GM18511 (cell line): Measurements from ENCODE around the gene TLE5.

Experiments used
- ATAC-seq: cut with Tn5 transposase; IDR thresholded peaks from one replicate; pipeline ENCODE4 v1.9.1; 2021; ENCODE audit warnings: mild to moderate bottlenecking, moderate library complexity; ENCODE audit not compliant: unreplicated experiment

Gene TLE5, protein sequence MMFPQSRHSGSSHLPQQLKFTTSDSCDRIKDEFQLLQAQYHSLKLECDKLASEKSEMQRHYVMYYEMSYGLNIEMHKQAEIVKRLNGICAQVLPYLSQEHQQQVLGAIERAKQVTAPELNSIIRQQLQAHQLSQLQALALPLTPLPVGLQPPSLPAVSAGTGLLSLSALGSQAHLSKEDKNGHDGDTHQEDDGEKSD

DNA sequence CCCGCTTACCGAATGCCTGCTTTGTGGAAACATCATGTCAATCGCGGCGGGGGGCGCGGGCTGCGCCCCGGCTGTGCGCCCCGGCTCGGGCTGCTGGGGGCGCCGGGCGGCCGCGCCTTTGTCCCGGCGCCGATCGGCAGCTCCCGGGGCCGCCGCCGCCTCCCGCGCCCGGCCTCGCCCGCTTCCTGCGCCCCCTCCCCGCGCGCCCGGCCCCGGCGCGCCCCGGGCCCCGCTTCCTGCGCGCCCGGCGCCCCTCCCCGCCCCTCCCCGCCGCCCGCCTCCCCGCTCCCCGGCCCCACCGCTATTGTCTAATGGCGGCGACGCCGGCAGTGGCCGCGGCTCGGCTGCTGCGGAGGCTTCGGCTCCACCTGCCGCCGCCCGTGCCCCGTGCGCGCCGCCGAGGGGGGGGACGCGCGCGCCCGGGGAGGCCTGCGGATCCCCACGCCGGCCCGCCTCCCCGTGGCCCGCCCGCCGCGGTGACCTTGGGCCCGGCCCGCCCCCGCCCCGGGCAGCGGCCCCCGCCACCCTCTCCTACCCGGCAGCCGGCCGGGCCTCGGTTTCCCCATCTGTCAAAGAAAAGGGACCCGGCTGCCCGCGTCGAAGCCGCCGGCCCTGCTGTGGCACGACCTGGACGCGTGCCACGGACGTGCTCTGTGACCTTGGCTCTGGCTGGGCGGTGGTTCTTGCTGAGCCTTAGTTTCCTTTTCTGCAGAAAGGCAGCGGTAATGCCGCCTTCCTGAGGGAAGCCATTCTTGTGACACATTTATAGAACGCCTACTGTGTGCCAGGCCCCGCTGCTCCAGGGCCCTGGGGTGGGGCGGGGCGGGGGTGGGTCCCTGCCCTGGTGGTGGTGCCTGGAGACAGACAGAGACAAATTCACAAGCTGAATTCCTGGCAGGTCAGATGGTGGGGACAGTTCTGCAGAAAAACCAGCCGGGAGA, at the start of gene TLE5:
TLE5 (minus strand) TSS at position 331 of the 941 bp plus-strand sequence; CDS start at position 36, 295 bp downstream.
- no peak for ATAC-seq

DNA sequence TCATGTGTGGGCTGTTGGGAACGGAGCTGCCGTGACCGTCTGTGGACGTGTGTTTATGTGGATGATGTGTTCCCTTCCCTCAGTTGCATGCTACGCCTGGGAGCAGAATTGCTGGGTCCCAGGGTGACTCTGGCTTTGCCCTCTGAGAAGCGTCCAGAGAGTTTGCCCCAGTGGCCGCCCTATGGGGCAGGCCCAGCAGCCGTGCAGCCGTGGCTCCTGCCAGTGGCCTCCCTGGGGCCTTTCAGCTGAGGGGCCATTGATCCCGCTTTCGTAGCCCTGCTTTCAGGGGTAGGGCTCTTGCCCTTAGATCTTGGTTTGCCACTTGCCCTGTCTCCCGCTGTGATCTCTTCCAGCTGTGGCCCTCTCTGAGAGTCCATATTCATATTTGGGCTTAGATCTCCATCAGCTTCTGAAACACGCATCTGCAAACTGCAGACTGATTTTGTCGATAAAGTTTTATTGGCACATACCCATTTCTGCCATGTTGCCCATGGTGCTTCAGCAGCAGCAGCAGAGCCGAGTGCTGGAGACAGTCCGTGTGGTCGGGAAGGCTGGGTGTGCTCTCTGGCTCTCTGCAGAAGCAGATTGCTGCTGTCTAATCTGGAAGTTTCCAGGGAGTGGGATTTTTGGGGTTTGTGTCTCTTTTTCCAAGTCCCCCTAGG, 49.4 kb upstream of the TLE5 start:
- ATAC-seq = no peak

GRCh38 chr19:3110126-3110825, 48.0 kb upstream of the TLE5 start:
- ATAC-seq = no peak

- no peak for ATAC-seq
Observed at GRCh38 chr19:3109491-3109890, 47.2 kb upstream of the TLE5 start.

- no peak for ATAC-seq
Observed at GRCh38 chr19:3108775-3109174, 46.5 kb upstream of the TLE5 start.

- no peak for ATAC-seq
Observed at GRCh38 chr19:3107658-3108057, 45.4 kb upstream of the TLE5 start.

DNA sequence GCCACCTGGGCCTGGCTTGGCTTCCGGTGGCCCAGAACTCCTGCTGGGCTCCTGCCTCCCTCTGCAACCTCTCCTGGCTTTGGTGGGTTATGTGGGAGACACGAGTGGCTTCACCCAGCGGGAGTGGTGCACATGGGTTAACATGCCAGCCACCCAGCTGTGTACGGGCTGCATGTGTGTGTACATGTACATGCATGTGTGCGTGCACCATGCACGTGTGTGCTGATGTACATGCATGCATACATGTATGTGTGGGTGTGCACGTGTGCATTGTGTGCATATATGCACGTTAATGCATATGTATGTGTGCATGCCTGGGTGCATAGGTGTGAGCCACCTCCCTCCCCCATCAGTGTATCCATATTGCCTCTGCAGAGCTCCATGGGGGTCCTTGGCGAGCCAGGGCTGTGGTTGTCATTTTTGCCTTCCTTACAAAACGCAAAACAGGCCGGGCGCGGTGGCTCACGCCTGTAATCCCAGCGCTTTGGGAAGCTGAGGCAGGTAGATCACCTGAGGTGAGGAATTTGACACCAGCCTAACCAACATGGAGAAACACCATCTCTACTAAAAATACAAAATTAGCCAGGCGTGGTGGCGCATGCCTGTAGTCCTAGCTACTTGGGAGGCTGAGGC, 44.3 kb upstream of the TLE5 start:
- no peak for ATAC-seq

- ATAC-seq = no peak
Observed at GRCh38 chr19:3105641-3106508, 43.6 kb upstream of the TLE5 start.

GRCh38 chr19:3104708-3104983, 42.4 kb upstream of the TLE5 start:
- ATAC-seq = no peak

GRCh38 chr19:3102239-3103140, 40.2 kb upstream of the TLE5 start:
- ATAC-seq = no peak

DNA sequence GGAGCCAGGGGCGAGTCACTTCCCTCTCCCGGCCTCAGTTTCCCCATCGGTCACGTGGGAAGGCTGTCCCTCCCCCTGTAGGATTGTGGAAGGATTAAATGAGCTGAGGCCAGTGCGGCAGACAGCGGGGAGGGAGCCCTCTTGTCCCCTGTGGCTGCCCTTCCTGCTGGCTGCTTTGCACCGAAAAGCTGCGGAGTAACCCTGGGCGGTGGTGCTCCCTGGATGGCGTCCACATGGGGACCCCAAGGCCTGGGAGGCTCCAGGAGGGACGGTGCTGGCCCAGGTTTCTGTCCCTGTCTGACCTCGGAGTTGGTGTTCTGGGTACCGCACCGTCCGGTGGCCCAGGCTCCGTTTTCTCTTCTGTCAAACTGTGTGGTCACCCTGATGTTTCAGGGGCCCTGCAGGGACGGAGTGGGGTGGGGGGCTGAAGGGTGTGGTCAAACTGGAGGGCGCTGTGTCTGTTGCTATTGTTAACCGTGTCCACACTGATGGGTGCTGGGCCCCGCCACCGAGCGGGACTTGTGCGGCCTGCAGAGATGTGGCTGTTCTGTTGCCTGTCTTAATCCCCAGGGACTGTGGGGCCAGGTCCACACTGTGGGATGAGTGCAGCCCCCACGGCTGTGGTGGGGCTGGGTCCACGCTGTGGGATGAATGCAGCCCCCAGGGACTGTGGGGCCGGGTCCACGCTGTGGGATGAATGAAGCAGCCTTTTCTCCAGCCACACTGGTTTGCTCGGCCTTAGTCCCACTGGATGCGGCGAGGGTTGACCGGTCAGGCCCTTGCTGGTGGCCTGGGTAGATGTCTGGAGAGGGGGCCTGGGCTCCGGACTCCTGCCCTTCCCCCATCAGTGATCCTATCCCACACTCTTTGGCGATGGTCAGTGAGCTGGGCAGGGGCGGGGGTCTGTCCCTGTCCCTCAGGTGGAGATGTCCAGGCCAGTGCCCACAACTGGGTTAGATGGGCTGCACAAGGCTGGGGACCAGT, 38.7 kb upstream of the TLE5 start:
- ATAC-seq = no peak

DNA sequence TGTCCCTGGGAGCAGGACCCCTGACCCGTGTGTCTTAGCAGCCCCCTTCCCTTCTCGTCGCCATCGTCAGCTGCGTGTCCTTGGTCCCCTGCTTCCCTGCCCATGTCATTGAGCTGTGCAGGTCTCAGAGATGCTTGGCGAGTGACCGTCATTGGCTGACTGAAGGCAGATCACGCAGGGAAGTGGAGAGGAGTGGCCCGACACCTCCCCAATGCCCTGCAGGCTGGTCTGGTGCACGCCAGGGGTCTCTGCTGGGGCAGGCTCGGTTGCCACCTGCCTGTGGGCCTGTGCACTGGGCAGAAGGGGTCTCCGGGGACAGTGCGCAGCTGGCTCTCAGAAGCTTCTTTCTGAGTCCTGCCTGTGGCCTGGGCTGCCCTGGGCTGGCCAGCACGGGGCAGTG, 38.0 kb upstream of the TLE5 start:
- ATAC-seq = no peak

DNA sequence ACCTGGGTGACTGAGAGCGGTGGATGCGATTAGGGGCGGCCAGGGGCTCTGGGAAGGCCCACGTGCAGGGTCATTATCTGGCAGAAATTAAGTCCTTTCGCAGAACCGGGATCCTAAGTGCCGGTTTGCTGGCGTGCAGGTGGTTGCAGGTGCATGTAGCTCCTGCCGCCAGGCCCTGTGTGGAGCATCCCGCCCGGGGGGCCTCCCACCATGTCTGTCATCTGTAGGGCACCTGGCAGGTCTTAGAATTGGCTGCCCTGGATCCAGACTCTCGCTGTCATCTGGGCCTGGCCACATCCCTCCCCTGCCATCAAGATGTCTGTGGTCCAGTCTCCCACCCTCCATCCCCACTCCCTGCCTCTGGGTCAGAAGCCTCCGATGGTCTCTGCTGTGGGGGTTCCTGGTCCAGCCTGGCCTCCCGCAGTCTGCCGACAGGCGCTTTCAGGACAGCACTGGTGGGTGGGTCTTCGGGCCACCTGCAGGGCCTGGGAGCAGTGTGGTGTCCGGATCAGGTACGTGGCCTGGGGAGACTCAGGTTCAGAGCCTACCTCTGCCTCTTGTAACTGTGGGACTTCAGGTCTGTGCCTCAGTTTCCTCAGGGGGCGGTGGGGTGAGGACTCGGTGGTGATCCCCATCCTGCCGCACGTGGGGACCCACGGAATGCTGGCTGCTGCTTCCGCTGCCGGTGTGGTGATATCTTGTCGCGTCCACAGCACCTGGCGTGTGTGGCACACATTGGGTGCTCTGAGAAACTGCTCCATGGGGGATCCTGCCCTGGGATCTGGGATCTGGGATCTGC, 37.3 kb upstream of the TLE5 start:
- ATAC-seq = no peak

GRCh38 chr19:3098515-3099346, 36.4 kb upstream of the TLE5 start:
- ATAC-seq = no peak

GRCh38 chr19:3098141-3098514, 35.8 kb upstream of the TLE5 start:
- no peak for ATAC-seq

DNA sequence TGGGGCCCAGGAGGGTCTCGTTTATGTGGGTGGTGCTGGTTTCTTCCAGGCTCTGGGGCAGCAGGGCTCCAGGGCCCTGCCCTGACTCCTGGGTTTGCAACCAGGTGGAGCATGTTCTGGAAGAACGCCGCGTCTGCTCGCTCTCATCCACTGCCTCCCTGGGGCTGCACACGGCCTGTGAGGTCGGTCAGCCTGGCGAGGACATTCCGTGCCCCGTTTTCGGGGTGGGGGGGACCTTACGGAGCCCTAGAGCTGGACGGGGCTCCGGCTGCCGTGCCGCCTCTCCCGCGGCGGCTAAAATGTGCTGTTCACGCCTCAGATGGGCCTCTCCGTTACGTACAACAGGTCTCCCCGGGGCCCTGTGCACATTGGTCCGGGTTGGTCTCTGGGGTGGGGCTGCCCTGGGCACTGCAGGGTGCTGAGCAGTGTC, 35.2 kb upstream of the TLE5 start:
- ATAC-seq = no peak
